Thoracic aorta (tissue), 2 donors: ENCODE data around the gene NCAPD3. TPM values are rescaled to one million over a fixed set of nuclear protein-coding genes. Genes with fewer than 3 reads are reported as not detected.
"Not testable (repeated sequence)": the region's sequence is repeated elsewhere in the genome, so short reads cannot be mapped to it uniquely, and the experiment has no call there.

Experiments
- ATAC-seq: fragments of 150-250 bp; one replicate; pipeline ENCODE4 v1.8.0; 2017; ENCODE audit warnings: low read depth; ENCODE audit not compliant: insufficient number of reproducible peaks, low FRiP score
- DNase-seq: peaks from one replicate; pipeline ENCODE4 v3.0.0-alpha.2; 2020; ENCODE audit warnings: low spot score
- H3K27ac ChIP-seq, 2 donors: fragments of 200-600 bp; sonication (generic); 1 replicate in 1 of 2; 2 replicates in 1 of 2; pipeline ENCODE4 v1.5.1; 2016; ENCODE audit warnings: mild to moderate bottlenecking in 2 of 2, moderate library complexity in 2 of 2
- H3K27me3 ChIP-seq: fragments of 200-600 bp; sonication (generic); replicated peaks from 2 replicates; pipeline ENCODE4 v1.6.0; 2016; ENCODE audit warnings: mild to moderate bottlenecking; ENCODE audit not compliant: insufficient read depth
- H3K36me3 ChIP-seq: fragments of 200-600 bp; sonication (generic); one replicate; pipeline ENCODE4 v1.5.1; 2016
- H3K4me1 ChIP-seq, 2 donors: fragments of 200-600 bp; sonication (generic); 1 replicate in 1 of 2; 2 replicates in 1 of 2; pipeline versions ENCODE4 v1.5.1 to v1.6.0; 2016; ENCODE audit warnings: low read depth in 2 of 2, mild to moderate bottlenecking in 1 of 2; ENCODE audit not compliant: control insufficient read depth in 1 of 2
- H3K4me3 ChIP-seq: fragments of 200-600 bp; sonication (generic); 2 replicates; pipeline ENCODE4 v1.5.1; 2016; ENCODE audit warnings: mild to moderate bottlenecking
- H3K9me3 ChIP-seq: fragments of 200-600 bp; sonication (generic); 2 replicates; pipeline ENCODE4 v1.5.1; 2016
- CTCF ChIP-seq: fragments of 200-600 bp; sonication (generic); IDR thresholded peaks from one replicate; pipeline ENCODE4 v1.5.1; 2019; ENCODE audit warnings: antibody characterized with exemption
- total RNA-seq, 2 donors: library from RNA; depleted of rRNA; stranded (reverse); fragments of >200 nt; gene quantifications; one replicate each; pipeline versions ENCODE4 v1.1.0 to v1.2.3, GENCODE V29; 2016

Gene NCAPD3
- total RNA-seq, 2 donors from 2014 or later, result 7.4 to 9.2 TPM

- H3K36me3 ChIP-seq, result peaks cover 19% of the 10 kb centered on the region
Measured at GRCh38 chr11:134205729-134206128, 18.0 kb downstream of the NCAPD3 start.

GRCh38 chr11:134202661-134203060 lies 21.1 kb downstream of the NCAPD3 start:
- DNase-seq, result no peak
- no peaks in the 10 kb centered on the region for H3K4me1 ChIP-seq
- no peak overlapping the region for H3K27ac ChIP-seq
- no peak for TF ChIP-seq CTCF
- no peaks in the 10 kb centered on the region for H3K27me3 ChIP-seq
- no peak overlapping the region for H3K4me3 ChIP-seq
- no peak for ATAC-seq
- H3K9me3 ChIP-seq, result no peaks in the 10 kb centered on the region
- H3K36me3 ChIP-seq, result peaks cover 18% of the 10 kb centered on the region

More at GRCh38 chr11:134205729-134206128, 18.0 kb downstream of the NCAPD3 start:
- DNase-seq (no peak), ATAC-seq (no peak)
- no peak for TF ChIP-seq CTCF
- no peaks in the 10 kb centered on the region for H3K9me3 ChIP-seq
- H3K27me3 ChIP-seq, result no peaks in the 10 kb centered on the region
- no peak overlapping the region for H3K27ac ChIP-seq
- H3K4me3 ChIP-seq, result no peak overlapping the region
- no peaks in the 10 kb centered on the region for H3K4me1 ChIP-seq

- no peaks in the 10 kb centered on the region for H3K27me3 ChIP-seq
- DNase-seq (no peak), ATAC-seq (no peak)
- no peak overlapping the region for H3K4me3 ChIP-seq
- H3K27ac ChIP-seq, result no peak overlapping the region
- peaks cover 10% of the 10 kb centered on the region for H3K36me3 ChIP-seq
- no peak for TF ChIP-seq CTCF
- H3K4me1 ChIP-seq, result no peaks in the 10 kb centered on the region
- no peaks in the 10 kb centered on the region for H3K9me3 ChIP-seq
Measured at GRCh38 chr11:134200688-134201087, 23.1 kb downstream of the NCAPD3 start.

GRCh38 chr11:134199531-134199930 lies 24.2 kb downstream of the NCAPD3 start:
- no peak for TF ChIP-seq CTCF
- Histone ChIP-seq H3K4me3 (no peak overlapping the region), H3K27ac (no peak overlapping the region), H3K36me3 (peaks cover 10% of the 10 kb centered on the region), H3K4me1 (no peaks in the 10 kb centered on the region), H3K9me3 (no peaks in the 10 kb centered on the region), H3K27me3 (no peaks in the 10 kb centered on the region)
- no peak for DNase-seq
- ATAC-seq, result no peak

- Histone ChIP-seq H3K4me1 (no peaks in the 10 kb centered on the region), H3K4me3 (no peak overlapping the region), H3K27me3 (no peaks in the 10 kb centered on the region), H3K9me3 (no peaks in the 10 kb centered on the region), H3K36me3 (peaks cover 14% of the 10 kb centered on the region), H3K27ac (no peak overlapping the region)
- ATAC-seq (no peak), DNase-seq (no peak)
- TF ChIP-seq CTCF, result no peak
Measured at GRCh38 chr11:134196756-134197155, 27.0 kb downstream of the NCAPD3 start.

GRCh38 chr11:134188092-134188491 lies 35.7 kb downstream of the NCAPD3 start:
- not testable (repeated sequence) for H3K9me3 ChIP-seq, ATAC-seq, DNase-seq, H3K27ac ChIP-seq, H3K4me1 ChIP-seq, H3K27me3 ChIP-seq, H3K4me3 ChIP-seq
- H3K36me3 ChIP-seq, result peaks cover 23% of the 10 kb centered on the region
